GM10266 (cell line): ENCODE data around the gene SMDT1.

Experiments
- DNase-seq: peaks from one replicate; pipeline ENCODE4 v3.0.0; 2012; ENCODE audit errors: extremely low spot score
- CTCF ChIP-seq: IDR thresholded peaks from 2 replicates; pipeline ENCODE4 v1.5.1; 2012; ENCODE audit warnings: mild to moderate bottlenecking, low read depth; ENCODE audit not compliant: control insufficient read depth, insufficient read depth; ENCODE audit errors: missing control alignments

Gene SMDT1

DNA sequence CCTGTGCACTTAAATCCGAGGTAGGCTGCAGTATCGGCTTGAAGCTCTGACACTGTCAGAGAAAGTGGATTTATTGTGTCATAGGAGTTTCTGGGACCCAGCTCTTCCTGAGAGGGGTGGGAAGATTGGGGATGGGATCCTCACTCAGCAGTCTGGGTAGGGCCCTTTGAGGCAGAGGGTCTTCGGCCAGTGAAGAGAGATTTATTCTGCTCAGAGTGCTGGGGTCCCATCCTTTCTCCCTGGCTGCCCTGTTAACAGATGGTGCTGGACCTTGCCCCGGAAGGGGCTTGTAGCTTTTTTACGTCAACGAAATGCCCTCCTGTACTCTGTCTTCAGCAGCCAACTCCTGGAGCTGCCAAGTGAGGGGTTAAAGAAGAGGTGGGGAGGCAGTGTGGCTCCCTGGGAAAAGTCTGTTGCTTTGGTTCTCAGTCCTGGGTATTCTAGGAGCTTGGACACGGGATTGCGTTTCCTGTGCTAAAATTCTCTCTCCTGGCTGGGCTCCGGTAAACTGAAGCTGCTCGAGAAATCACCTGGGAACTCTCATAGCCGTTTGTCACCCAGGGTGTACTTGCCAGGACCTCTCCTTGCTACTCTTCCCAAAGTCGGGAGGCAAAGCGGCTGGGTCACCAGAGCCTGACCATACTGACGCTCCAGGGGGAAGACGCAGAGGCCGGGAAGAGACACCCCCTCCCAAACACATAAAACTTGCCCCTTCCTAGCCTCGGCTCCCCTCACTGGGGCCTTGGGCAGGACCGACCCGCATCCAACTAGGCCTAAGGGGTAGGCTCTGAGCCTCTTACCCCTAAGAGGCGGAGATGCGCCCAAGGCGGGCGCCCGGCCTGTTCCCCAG lies 806 bp upstream of the SMDT1 start:
- DNase-seq: peak; percentile 11
- TF ChIP-seq CTCF: no peak

- no peak for DNase-seq
- TF ChIP-seq CTCF: no peak
Measured at GRCh38 chr22:42080287-42080686, 787 bp downstream of the SMDT1 start.

- TF ChIP-seq CTCF: no peak
- DNase-seq: no peak
Measured at GRCh38 chr22:42083119-42083518, 3.6 kb downstream of the SMDT1 start.

GRCh38 chr22:42084874-42085273 lies 5.4 kb downstream of the SMDT1 start:
- no peak for DNase-seq
- no peak for TF ChIP-seq CTCF

DNA sequence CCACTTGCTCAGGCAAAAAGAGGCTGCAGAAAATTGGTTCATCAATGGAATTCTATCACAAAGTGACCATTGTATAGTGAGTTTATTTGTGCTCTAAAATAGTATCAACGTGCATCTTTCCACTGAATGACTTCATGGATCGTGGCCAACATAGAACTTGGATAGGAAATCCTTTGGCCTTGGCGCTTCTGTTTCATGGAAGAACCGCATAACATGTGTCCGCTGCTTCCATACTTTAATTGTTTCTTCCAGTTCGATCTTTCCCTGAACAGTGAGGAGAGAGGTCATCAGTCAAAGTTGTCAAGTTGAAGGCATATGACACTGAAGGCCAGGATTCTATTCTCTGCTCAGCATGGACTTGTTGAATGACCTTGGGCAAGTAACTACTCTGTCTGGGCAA lies 6.6 kb downstream of the SMDT1 start:
- no peak for DNase-seq
- no peak for TF ChIP-seq CTCF

DNA sequence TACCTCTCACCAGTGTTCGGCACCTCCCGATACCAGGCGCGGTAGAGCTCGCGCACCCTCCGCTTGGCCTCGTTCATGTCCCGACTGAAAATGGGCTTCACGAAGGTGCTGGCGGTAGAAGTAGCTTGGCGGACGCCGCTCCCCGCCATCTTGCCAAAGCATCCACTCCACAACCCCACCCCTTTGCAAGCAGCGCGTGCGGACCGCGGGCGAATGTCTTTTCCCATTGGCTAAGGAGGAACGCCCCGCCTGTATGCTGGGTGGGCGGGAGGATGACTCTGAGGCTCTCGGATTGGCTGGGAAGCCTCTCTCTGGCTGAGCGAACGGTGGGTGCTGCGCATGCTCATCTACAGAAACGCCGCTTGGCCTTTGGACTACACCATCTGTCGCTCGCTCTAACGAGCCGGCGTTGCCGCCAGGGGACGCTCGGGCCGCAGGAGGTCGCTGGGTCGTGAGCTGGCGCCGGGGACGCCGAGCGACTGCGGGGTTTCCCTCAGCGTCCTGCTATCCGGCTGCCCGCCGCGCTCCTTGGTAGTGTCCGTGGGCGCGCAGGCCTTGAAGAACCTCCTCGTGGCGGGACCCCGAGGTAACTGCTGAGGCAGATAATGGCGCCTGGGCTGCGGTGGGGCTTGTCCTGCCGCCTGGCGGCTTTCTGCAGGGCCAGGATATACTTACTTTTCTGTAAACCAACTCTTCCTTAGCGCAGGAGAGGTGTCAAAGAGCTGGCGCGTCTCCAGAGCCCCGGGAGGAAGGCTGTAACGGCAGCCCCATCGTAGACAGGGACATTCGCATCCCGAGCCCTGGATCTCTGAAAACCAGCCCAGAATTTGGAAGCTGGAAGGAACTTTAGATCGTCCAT lies 11.3 kb downstream of the SMDT1 start, which contains the start of gene NDUFA6:
Gene NDUFA6 (minus strand): TSS at position 177 of the 859 bp plus-strand sequence. CDS start 28 bp downstream, at position 149.
- TF ChIP-seq CTCF: peak; percentile 96
- DNase-seq: peak; percentile 97
